22Rv1 (cell line): ENCODE data around the gene AMPH.
A peak's percentile ranks its signal among the peaks of the same experiment; 100 is the strongest.

Source experiments
- CTCF ChIP-seq: fragments of 450-650 bp; IDR thresholded peaks from 2 replicates; pipeline ENCODE4 v1.5.1; 2017; ENCODE audit warnings: mild to moderate bottlenecking
- ZFX ChIP-seq: fragments of 450-650 bp; IDR thresholded peaks from 2 replicates; pipeline ENCODE4 v1.6.1; 2017; ENCODE audit warnings: antibody characterized with exemption, borderline replicate concordance

- TF ChIP-seq CTCF (0 out of 2 replicates have a peak, but pooled peaks have one; percentile 17), ZFX (no peak)
Observed at GRCh38 chr7:38632411-38632810, 1.2 kb upstream of the AMPH start.
